HAP-1 (cell line): ENCODE measurements around the gene ZNF280B.

Source experiments
- DNase-seq, 2 experiments: peaks; one replicate each; pipeline ENCODE4 v3.0.0-alpha.2; 2016 to 2020; ENCODE audit warnings: low spot score in 2 of 2
- H3K27me3 ChIP-seq: fragments of 250-450 bp; sonication (Bioruptor Pico); 2 replicates; pipeline ENCODE4 v1.5.1; 2020; ENCODE audit warnings: low read depth, mild to moderate bottlenecking, moderate library complexity
- H3K36me3 ChIP-seq: fragments of 250-450 bp; sonication (Bioruptor Pico); replicated peaks from 2 replicates; pipeline ENCODE4 v1.5.1; 2020; ENCODE audit warnings: mild to moderate bottlenecking
- H3K4me1 ChIP-seq: fragments of 250-450 bp; sonication (Bioruptor Pico); 2 replicates; pipeline ENCODE4 v1.5.1; 2020; ENCODE audit warnings: mild to moderate bottlenecking
- H3K4me3 ChIP-seq: fragments of 250-450 bp; sonication (Bioruptor Pico); 2 replicates; pipeline ENCODE4 v1.5.1; 2020; ENCODE audit warnings: mild to moderate bottlenecking, moderate library complexity
- H3K9me3 ChIP-seq: fragments of 250-450 bp; sonication (Bioruptor Pico); 2 replicates; pipeline ENCODE4 v1.5.1; 2020; ENCODE audit warnings: mild to moderate bottlenecking, moderate library complexity
- in situ Hi-C: fragments of 300-500 bp; cut with MboI; formaldehyde crosslinking; loops from 3 replicates; pipeline ENCODE4 v1.14.3; 2020; ENCODE audit warnings: low sequenced_read_pairs, inconsistent platforms, mixed read lengths

The ZNF280B gene, protein sequence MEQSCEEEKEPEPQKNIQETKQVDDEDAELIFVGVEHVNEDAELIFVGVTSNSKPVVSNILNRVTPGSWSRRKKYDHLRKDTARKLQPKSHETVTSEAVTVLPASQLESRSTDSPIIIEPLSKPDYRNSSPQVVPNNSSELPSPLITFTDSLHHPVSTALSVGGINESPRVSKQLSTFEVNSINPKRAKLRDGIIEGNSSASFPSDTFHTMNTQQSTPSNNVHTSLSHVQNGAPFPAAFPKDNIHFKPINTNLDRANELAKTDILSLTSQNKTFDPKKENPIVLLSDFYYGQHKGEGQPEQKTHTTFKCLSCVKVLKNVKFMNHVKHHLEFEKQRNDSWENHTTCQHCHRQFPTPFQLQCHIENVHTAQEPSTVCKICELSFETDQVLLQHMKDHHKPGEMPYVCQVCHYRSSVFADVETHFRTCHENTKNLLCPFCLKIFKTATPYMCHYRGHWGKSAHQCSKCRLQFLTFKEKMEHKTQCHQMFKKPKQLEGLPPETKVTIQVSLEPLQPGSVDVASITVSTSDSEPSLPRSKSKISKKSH

DNA sequence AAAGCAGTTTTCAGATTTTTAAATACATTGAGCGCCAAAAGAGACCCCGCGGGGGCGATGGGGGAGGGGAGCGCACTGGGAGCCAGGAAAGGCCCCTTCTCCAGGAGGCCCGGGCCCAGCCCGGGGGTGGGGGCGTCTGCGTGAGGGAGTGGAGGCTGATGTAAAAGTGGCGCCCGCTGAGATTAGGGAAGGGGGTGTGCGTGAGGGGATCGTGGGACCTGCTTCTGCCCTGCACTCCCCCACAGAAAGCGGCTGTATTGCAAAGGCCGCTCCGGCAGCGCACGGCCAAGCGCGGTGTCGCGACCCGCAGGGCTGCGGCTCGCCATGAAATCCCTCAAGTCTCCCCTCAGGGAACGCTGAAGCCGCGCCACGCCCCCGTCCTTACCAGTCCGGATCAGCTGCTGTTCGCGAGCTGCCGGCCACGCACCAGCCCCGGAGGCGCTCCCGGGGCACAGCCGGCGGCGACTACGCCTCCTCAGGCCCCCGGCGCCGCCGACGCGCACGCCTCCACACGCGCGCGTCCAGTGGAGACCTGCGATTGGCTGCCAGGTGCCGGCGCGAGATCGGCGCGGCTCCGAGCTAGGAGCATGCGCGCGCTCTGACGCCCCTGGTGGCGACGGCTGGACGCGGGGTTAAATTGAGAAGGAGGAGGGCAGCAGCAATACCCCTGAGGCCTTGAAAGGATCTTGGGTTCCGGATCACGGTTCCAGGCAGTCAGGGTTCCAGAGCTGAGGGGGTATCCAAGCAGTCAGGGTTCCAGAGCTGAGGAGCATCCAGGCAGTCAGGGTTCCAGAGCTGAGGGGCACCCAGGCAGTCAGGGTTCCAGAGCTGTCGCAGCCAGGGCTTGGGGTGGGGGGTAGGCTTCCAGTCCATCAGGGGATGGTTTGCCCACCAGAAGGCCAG lies at the start of gene ZNF280B:
Gene ZNF280B (minus strand): TSS at position 469 of the 903 bp plus-strand sequence. CDS start 19,344 bp downstream, outside the sequence.
- H3K9me3 ChIP-seq: peaks cover 4% of the 10 kb centered on the region; the same call in 1 of the 2 replicates
- in situ Hi-C loops: no loop called here
- peak within 1 kb of the TSS; percentile 75 for H3K4me3 ChIP-seq
- peaks cover 6% of the 10 kb centered on the region; the same call in 1 of the 2 replicates for H3K27me3 ChIP-seq
- DNase-seq: peak; percentile 79 to 92
- H3K36me3 ChIP-seq: peaks cover 21% of the 10 kb centered on the region
- peaks cover 5% of the 10 kb centered on the region; the same call in 1 of the 2 replicates for H3K4me1 ChIP-seq

DNA sequence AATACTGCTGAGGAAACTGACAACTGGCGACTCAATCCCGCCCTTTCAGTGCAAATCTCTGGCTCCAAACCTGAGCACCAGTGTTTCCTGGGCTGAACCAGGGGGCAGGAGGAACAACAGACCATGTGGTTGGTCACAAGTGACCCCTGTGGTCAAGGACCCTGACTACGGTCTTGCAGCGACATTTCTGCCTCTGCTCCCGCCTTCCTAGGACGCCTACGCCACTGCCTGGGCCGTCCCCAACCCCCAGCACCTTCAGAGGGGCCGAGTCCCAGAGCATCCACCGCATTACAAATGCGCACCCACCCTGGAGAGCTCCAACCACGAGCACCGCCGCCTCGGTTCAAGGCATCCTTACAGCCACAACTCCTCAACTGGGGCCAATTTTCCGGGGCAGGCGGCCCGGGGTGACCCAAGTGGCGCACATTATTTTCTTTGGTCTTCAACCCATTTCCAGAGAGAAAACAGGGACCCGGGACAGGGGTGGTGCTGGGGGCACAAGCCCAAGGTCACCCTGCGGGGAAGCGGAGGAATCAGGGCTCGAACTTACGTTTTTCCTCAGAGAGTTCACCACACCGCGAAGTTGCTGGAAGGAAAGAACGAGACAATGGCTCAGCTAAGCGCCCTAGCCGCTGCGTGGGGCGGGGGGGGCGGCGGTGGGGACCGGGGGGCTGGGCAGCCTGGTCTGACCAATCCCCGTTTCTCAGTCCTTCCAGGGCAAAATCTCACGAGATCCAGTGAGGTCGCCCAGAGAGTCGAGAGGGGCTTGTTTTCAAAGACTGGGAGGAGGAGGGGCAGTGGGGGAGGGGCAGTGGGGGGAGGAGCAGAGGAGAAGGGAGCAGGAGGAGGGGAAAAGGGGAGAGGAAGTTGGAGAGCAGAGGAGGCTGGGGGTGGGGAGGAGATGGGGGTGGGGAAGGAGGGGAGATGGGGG lies 48.7 kb upstream of the ZNF280B start:
- in situ Hi-C loops: no loop called here

DNA sequence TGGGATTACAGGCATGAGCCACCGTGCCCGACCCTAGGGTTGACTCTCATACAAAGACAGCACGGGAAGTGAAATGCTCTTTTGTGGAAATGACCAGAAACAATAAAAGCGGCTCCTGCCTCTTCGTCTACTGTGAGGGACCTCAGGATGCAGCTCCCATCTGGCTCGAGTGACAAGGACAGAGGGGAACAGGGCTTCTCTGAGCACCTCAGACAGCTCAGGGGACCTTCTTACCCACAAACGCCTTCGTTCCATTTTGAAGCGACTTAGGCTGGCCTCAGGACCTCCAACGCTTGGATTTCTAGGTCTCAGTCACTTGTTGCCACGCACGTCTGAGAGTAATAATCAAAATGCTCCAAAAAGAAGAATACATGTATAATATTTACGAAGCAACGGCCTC lies 48.0 kb upstream of the ZNF280B start:
- H3K27me3 ChIP-seq: no peaks in the 10 kb centered on the region
- no peaks in the 10 kb centered on the region for H3K9me3 ChIP-seq
- no peaks in the 10 kb centered on the region for H3K36me3 ChIP-seq
- no peaks in the 10 kb centered on the region for H3K4me1 ChIP-seq
- in situ Hi-C loops: no loop called here
- no peak for DNase-seq
- H3K4me3 ChIP-seq: no peak overlapping the region

More for the DNA sequence above, 48.7 kb upstream of the ZNF280B start:
- H3K4me1 ChIP-seq: no peaks in the 10 kb centered on the region
- no peak for DNase-seq
- no peaks in the 10 kb centered on the region for H3K9me3 ChIP-seq
- H3K27me3 ChIP-seq: no peaks in the 10 kb centered on the region
- no peak overlapping the region for H3K4me3 ChIP-seq
- no peaks in the 10 kb centered on the region for H3K36me3 ChIP-seq

DNA sequence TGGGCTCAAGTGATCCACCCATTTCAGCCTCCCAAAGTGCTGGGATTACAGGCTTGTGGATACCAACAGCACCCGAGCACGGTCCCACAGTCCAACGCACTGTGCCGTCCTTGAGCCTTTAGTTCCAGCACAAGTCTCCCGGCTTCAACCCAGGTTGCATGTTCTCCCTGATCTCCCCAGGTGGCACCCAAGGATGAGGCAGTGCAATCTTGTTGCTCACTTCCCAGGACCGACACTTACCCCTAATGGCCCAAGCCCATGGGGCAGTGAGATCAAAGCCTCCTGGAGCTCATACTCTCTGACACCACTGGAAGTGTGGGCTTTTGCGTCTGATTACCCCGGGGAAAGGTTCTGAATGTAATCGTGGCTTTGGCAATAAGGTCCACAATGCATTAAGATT lies 47.1 kb upstream of the ZNF280B start:
- Histone ChIP-seq H3K36me3 (no peaks in the 10 kb centered on the region), H3K4me3 (no peak overlapping the region), H3K9me3 (no peaks in the 10 kb centered on the region), H3K27me3 (no peaks in the 10 kb centered on the region), H3K4me1 (no peaks in the 10 kb centered on the region)
- in situ Hi-C loops: no loop called here
- no peak for DNase-seq

DNA sequence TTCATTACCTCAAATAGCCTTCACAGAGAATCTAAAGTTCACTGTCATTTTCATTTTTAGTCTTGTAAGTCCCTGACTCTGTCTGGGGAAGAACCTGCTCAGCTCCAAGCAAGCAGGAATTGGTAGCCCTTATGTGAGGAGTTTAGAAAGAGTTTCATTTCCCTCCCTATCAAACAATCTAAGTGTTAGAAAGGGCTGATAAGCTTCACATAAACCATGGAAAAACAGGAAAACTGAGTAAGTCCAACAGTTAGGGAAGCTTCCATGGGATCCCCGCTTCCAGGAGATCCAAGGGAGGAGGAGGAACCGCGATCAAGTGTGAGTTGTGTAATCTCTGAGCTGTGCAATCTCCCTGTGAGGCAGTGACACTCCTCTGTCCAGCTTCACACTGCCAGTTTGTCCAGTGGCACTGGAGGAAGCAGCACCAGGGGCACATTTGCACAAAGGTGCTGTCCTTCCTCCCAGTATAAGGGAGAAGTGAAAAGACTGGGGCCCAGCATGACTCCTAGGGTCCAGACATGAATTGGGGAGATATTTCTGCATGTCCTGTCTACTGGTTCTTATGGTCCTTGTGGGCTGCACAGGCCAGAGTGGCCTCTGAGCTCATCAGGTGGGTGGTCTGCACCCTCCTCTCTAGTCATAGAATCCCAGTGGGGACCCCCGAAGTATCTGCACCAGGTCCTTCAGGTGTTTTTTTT lies 46.2 kb upstream of the ZNF280B start:
- Histone ChIP-seq H3K36me3 (no peaks in the 10 kb centered on the region), H3K4me3 (no peak overlapping the region), H3K9me3 (no peaks in the 10 kb centered on the region), H3K27me3 (no peaks in the 10 kb centered on the region), H3K4me1 (no peaks in the 10 kb centered on the region)
- in situ Hi-C loops: no loop called here
- DNase-seq: no peak

DNA sequence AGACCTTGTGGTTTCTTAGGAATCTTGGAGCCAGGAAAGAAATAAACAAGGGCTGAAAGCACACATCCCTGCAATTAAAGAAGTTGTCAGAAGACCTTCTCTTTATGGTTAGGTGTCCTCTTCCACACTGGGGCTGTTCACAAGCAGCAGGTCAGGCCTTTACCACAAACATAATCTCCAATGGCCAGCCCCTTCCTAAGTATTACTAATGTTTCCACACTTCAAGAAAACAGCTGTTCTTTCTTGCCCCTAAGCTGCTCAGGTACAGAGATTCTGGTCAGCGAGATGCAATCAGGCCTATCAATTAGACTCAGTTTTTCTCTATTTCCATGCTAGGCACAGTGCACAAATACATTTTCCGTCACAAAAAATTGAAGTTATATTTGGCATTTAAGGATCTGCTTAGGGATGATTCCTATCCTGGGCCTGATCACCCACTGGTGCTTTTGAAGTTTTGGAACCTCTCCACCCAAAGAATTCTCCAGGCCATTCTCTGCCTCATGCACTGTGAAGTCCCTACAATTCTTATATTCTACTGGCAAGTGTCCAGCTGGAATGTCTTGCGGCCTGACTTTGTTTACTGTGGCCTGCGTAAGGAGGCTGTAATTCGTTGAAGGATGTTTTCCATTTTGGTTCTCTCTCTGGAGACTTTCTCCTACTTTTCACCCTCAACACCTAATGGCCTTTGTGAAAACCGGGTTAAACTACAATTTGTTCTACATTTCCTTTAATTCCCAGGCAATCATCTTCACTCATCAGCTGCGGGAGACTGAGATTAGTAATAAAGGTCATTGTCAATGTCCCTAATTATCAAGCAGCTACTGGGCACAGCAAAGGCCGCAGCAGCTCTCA lies 45.4 kb upstream of the ZNF280B start:
- H3K4me3 ChIP-seq: no peak overlapping the region
- DNase-seq: no peak
- no peaks in the 10 kb centered on the region for H3K4me1 ChIP-seq
- in situ Hi-C loops: no loop called here
- no peaks in the 10 kb centered on the region for H3K9me3 ChIP-seq
- no peaks in the 10 kb centered on the region for H3K27me3 ChIP-seq
- no peaks in the 10 kb centered on the region for H3K36me3 ChIP-seq

DNA sequence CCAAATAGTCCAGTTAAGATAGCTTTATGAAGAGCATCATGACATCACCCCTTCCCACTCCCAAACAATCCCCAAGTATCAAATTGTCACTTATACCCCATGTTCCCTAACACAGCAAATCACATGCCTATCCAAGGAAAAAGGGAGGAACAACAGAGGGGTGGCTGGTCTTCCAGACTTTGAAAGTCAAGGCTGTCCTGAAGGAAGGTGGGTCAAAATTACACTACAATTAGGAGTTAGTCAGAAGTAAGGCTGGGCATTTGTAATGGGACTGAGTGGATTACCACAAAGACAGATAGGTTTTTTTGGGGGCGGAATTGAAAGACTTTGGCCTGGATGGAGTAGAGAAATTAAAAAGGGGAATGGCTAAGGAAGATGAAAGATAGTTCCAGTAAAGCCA lies 44.6 kb upstream of the ZNF280B start:
- H3K9me3 ChIP-seq: no peaks in the 10 kb centered on the region
- no peaks in the 10 kb centered on the region for H3K36me3 ChIP-seq
- in situ Hi-C loops: no loop called here
- H3K4me3 ChIP-seq: no peak overlapping the region
- H3K27me3 ChIP-seq: no peaks in the 10 kb centered on the region
- no peak for DNase-seq
- H3K4me1 ChIP-seq: no peaks in the 10 kb centered on the region

DNA sequence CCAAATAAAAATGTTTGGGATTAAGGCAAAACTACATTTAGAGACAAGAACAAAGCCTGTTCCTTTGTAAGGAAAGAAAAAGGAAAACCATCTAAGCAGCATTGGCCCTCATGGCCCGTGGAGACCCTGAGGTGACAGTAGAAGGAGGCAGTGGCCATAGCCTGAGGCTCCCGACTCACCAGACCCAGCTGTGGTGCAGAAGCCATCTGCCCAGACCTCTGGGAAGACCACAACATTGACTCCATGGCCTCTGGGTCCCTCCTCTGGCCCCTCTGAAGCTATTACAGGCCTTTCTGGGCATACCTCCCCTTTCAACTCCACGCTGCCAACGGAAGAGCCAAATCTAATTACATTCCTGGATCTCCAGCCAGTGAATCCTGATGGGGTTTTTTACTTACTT lies 44.1 kb upstream of the ZNF280B start:
- Histone ChIP-seq H3K4me3 (no peak overlapping the region), H3K27me3 (no peaks in the 10 kb centered on the region), H3K36me3 (no peaks in the 10 kb centered on the region), H3K4me1 (no peaks in the 10 kb centered on the region), H3K9me3 (no peaks in the 10 kb centered on the region)
- DNase-seq: no peak
- in situ Hi-C loops: no loop called here

DNA sequence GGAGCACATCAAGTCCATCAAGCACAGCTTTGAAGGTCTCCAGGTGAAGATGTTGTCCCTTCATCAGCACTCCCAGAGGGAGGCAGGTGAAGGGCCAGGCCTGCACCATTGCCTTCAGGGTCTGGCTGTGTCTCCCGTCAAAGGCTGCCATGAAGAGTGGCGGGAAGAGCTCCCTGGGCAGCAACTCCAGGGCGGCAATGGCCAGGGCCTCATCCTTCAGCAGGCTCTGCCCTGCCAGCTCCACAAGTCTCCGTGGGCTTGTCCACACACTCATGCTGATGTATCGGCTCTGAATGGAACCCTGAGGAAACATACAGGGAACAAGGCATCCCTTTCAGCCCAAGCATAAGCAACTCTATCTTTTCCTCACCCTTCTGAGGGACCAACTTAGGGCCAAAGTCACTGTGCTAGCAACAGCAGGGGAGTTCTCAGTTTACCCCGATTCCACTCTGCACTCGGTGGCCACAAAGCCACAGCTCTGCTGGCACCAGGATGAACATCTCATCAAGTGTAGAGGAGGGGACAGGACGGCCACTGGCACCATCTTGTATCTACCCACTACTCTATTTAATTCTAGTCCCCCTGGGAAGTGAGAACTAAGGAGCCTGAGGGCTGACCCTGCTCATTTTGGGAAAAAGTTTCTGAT lies 42.4 kb upstream of the ZNF280B start:
- no peaks in the 10 kb centered on the region for H3K9me3 ChIP-seq
- H3K27me3 ChIP-seq: no peaks in the 10 kb centered on the region
- in situ Hi-C loops: no loop called here
- DNase-seq: no peak
- H3K36me3 ChIP-seq: no peaks in the 10 kb centered on the region
- H3K4me1 ChIP-seq: no peaks in the 10 kb centered on the region
- H3K4me3 ChIP-seq: no peak overlapping the region

DNA sequence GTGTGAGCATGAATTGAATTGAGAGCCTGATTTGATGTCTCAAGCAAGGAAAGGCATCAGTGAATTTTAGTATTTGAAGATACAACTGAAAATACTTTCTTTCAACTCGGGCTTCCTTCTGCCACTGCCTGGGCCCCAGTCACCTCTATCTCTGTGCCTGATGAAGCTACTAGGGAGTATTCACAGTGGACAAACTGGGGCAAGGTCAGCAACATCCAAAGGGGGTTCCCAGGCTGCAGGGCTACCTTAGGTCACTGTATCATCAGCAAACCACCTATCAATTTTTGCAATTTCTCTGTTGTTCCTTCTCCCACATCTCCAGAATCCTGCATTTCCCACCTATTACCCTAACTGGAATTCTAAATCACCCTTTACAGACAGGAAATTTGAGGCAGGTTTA lies 40.4 kb upstream of the ZNF280B start:
- no peaks in the 10 kb centered on the region for H3K4me1 ChIP-seq
- H3K9me3 ChIP-seq: no peaks in the 10 kb centered on the region
- H3K4me3 ChIP-seq: no peak overlapping the region
- DNase-seq: no peak
- in situ Hi-C loops: no loop called here
- no peaks in the 10 kb centered on the region for H3K27me3 ChIP-seq
- no peaks in the 10 kb centered on the region for H3K36me3 ChIP-seq

DNA sequence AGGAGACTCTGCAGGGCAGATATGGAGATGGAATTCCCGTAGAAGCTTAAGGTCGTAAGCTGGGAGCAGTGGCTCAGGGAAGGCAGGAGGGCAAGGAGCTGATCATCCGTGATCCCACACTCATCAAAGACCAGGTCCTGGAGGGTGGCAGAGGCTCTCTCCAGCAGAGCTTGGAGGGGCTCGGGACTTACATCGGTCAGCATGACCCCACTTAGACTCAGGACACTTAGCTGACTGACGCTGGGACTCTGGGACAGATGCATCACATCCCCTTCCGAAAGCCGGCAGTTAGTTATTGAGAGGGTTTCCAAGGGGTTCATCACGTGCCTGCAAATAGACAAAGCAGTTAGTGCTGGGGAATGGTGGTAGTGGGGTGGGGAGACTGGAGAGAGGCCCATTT lies 39.8 kb upstream of the ZNF280B start:
- Histone ChIP-seq H3K36me3 (no peaks in the 10 kb centered on the region), H3K9me3 (no peaks in the 10 kb centered on the region), H3K4me1 (no peaks in the 10 kb centered on the region), H3K4me3 (no peak overlapping the region), H3K27me3 (no peaks in the 10 kb centered on the region)
- in situ Hi-C loops: no loop called here
- no peak for DNase-seq
